Hematopoietic multipotent progenitor cell treated with erythropoietin and hydrocortisone succinate and interleukin-3 and kit ligand, for 17 days (in vitro differentiated cells): ENCODE measurements around the gene PRF1.
"Not testable (repeated sequence)": the region's sequence is repeated elsewhere in the genome, so short reads cannot be mapped to it uniquely, and the experiment has no call there.

ENCODE experiments used
- DNase-seq: peaks from one replicate; pipeline ENCODE4 v3.0.0-alpha.2; 2015; ENCODE audit warnings: low spot score

The PRF1 gene

GRCh38 chr10:70617798-70618568 is 15.4 kb upstream of the PRF1 start:
- no peak for DNase-seq

- no peak for DNase-seq
These were observed 14.2 kb upstream of the PRF1 start for GRCh38 chr10:70616761-70617160.

GRCh38 chr10:70615784-70616522 is 13.4 kb upstream of the PRF1 start:
- no peak for DNase-seq

- DNase-seq = no peak
These were observed 12.7 kb upstream of the PRF1 start for GRCh38 chr10:70615211-70615610.

- DNase-seq = not testable (repeated sequence)
These were observed 11.8 kb upstream of the PRF1 start for GRCh38 chr10:70614364-70614763.

- no peak for DNase-seq
These were observed 11.4 kb upstream of the PRF1 start for GRCh38 chr10:70613941-70614340.

- DNase-seq = no peak
These were observed 5.4 kb upstream of the PRF1 start for GRCh38 chr10:70607936-70608335.

- no peak for DNase-seq
These were observed 2.6 kb upstream of the PRF1 start for GRCh38 chr10:70605161-70605560.

- DNase-seq = no peak
These were observed 1.6 kb upstream of the PRF1 start for GRCh38 chr10:70604106-70604505.

- no peak for DNase-seq
These were observed 884 bp upstream of the PRF1 start for GRCh38 chr10:70603449-70603801.

- no peak for DNase-seq
These were observed 795 bp downstream of the PRF1 start for GRCh38 chr10:70601746-70602145.

GRCh38 chr10:70600512-70601395 is 1.8 kb downstream of the PRF1 start:
- no peak for DNase-seq

- no peak for DNase-seq
These were observed 2.8 kb downstream of the PRF1 start for GRCh38 chr10:70599791-70600190.

GRCh38 chr10:70599319-70599718 is 3.2 kb downstream of the PRF1 start:
- no peak for DNase-seq

GRCh38 chr10:70598857-70599295 is 3.7 kb downstream of the PRF1 start:
- DNase-seq = no peak

GRCh38 chr10:70597856-70598815 is 4.4 kb downstream of the PRF1 start:
- DNase-seq = no peak

GRCh38 chr10:70596860-70597809 is 5.4 kb downstream of the PRF1 start:
- no peak for DNase-seq

GRCh38 chr10:70596110-70596798 is 6.3 kb downstream of the PRF1 start:
- DNase-seq = no peak

GRCh38 chr10:70595566-70596016 is 7.0 kb downstream of the PRF1 start:
- DNase-seq = no peak

- no peak for DNase-seq
These were observed 8.4 kb downstream of the PRF1 start for GRCh38 chr10:70594161-70594560.
